Lower lobe of right lung (tissue), 2 donors: ENCODE measurements around the gene LRRC4C. TPM values are rescaled to one million over a fixed set of nuclear protein-coding genes. Genes with fewer than 3 reads are reported as not detected.
"Not testable (repeated sequence)": the region's sequence is repeated elsewhere in the genome, so short reads cannot be mapped to it uniquely, and the experiment has no call there.

Experiments used
- ATAC-seq, 2 donors: fragments of 200-7000 bp; cut with Tn5 transposase; one replicate each; pipeline ENCODE4 v1.9.1; 2020 to 2022; ENCODE audit warnings: mild to moderate bottlenecking in 2 of 2, moderate library complexity in 2 of 2
- DNase-seq: peaks from one replicate; pipeline ENCODE4 v3.0.0-alpha.2; 2020
- H3K27ac ChIP-seq: fragments of 200-600 bp; one replicate; pipeline ENCODE4 v1.8.0; 2022
- H3K27me3 ChIP-seq: fragments of 200-600 bp; one replicate; pipeline ENCODE4 v1.8.0; 2022; ENCODE audit warnings: low read depth
- H3K36me3 ChIP-seq: fragments of 200-600 bp; one replicate; pipeline ENCODE4 v1.8.0; 2022; ENCODE audit warnings: mild to moderate bottlenecking
- H3K4me1 ChIP-seq: fragments of 200-600 bp; one replicate; pipeline ENCODE4 v1.8.0; 2022
- H3K4me3 ChIP-seq: fragments of 200-600 bp; one replicate; pipeline ENCODE4 v1.8.0; 2022; ENCODE audit warnings: mild to moderate bottlenecking
- H3K9me3 ChIP-seq: fragments of 200-600 bp; one replicate; pipeline ENCODE4 v1.8.0; 2022
- intact Hi-C: fragments of 100-400 bp; cut with DNase I; formaldehyde crosslinking; loops from one replicate; pipeline ENCODE4 v1.11.0; 2022
- total RNA-seq: library from RNA; stranded (reverse); fragmentation: NEBNext Ultra II Directional; extraction: Animal tissue kit (Norgen Biotek cat#: 25700); gene quantifications from one replicate; pipeline ENCODE4 v1.2.1, GENCODE V29; 2021
- TF ChIP-seq, protein P1 (sequence below): fragments of 200-600 bp; IDR thresholded peaks from one replicate; pipeline ENCODE4 v1.8.0; 2022; ENCODE audit warnings: antibody characterized with exemption, mild to moderate bottlenecking
- donor health status: DM: no; HTN: yes; CAD: no; lungs with severe emphysema.

LRRC4C gene
- total RNA-seq, 1 donor from 2014 or later = 0.86 TPM

- no peak for ATAC-seq
- Histone ChIP-seq H3K27me3 (no peaks in the 10 kb centered on the region), H3K36me3 (no peaks in the 10 kb centered on the region), H3K4me3 (no peak overlapping the region), H3K4me1 (no peaks in the 10 kb centered on the region), H3K27ac (no peak overlapping the region), H3K9me3 (peaks cover 3% of the 10 kb centered on the region)
- TF ChIP-seq, protein P1, sequence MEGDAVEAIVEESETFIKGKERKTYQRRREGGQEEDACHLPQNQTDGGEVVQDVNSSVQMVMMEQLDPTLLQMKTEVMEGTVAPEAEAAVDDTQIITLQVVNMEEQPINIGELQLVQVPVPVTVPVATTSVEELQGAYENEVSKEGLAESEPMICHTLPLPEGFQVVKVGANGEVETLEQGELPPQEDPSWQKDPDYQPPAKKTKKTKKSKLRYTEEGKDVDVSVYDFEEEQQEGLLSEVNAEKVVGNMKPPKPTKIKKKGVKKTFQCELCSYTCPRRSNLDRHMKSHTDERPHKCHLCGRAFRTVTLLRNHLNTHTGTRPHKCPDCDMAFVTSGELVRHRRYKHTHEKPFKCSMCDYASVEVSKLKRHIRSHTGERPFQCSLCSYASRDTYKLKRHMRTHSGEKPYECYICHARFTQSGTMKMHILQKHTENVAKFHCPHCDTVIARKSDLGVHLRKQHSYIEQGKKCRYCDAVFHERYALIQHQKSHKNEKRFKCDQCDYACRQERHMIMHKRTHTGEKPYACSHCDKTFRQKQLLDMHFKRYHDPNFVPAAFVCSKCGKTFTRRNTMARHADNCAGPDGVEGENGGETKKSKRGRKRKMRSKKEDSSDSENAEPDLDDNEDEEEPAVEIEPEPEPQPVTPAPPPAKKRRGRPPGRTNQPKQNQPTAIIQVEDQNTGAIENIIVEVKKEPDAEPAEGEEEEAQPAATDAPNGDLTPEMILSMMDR = no peak
- intact Hi-C loops = no loop called here
- DNase-seq = no peak
Observed at GRCh38 chr11:40952479-40952878, 507.0 kb downstream of the LRRC4C start.

GRCh38 chr11:40938002-40938401 is 521.5 kb downstream of the LRRC4C start:
- ATAC-seq (no peak), DNase-seq (no peak)
- intact Hi-C loops = no loop called here
- Histone ChIP-seq H3K4me1 (no peaks in the 10 kb centered on the region), H3K27me3 (no peaks in the 10 kb centered on the region), H3K4me3 (no peak overlapping the region), H3K9me3 (no peaks in the 10 kb centered on the region), H3K27ac (no peak overlapping the region), H3K36me3 (no peaks in the 10 kb centered on the region)
- TF ChIP-seq, protein P1 = no peak

DNA sequence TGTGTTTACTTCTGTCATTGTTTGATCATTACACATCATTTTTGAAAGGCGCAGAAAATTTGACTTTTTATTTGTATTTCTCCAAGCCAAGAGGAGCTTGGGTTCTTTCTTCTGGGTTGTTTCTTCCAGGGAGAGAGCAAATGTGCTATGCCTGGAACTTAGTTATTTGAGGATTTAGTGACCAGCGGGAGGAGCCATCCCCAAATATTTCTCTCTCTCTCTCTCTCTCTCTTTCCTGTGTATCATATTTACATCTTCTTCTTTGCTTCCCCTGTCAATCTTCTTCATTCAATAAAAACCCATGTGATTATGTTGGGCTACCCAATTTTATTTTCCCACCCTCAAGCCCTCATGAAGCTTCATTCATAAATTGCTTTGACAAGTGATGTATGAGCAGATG is 534.5 kb downstream of the LRRC4C start:
- H3K27ac ChIP-seq = no peak overlapping the region
- H3K4me3 ChIP-seq = no peak overlapping the region
- H3K4me1 ChIP-seq = no peaks in the 10 kb centered on the region
- intact Hi-C loops = no loop called here
- DNase-seq (no peak), ATAC-seq (no peak)
- no peaks in the 10 kb centered on the region for H3K27me3 ChIP-seq
- no peaks in the 10 kb centered on the region for H3K9me3 ChIP-seq
- TF ChIP-seq, protein P1 = no peak
- H3K36me3 ChIP-seq = no peaks in the 10 kb centered on the region

GRCh38 chr11:40921246-40921645 is 538.2 kb downstream of the LRRC4C start:
- no peaks in the 10 kb centered on the region for H3K4me1 ChIP-seq
- no peak for DNase-seq
- TF ChIP-seq, protein P1 = no peak
- H3K27ac ChIP-seq = no peak overlapping the region
- no peaks in the 10 kb centered on the region for H3K27me3 ChIP-seq
- H3K36me3 ChIP-seq = no peaks in the 10 kb centered on the region
- H3K9me3 ChIP-seq = no peaks in the 10 kb centered on the region
- H3K4me3 ChIP-seq = no peak overlapping the region
- no peak for ATAC-seq
- intact Hi-C loops = no loop called here

DNA sequence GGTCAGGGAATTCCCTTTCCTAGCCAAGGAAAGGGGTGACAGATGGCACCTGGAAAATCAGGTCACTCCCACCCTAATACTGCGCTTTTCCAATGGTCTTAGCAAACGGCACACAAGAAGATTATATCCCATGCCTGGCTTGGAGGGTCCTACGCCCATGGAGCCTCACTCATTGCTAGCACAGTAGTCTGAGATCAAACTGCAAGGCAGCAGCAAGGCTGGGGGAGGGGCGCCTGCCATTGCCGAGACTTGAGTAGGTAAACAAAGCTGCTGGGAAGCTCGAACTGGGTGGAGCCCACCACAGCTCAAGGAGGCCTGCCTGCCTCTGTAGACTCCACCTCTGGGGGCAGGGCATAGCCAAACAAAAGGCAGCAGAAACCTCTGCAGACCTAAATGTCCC is 548.7 kb downstream of the LRRC4C start:
- H3K36me3 ChIP-seq, H3K27me3 ChIP-seq, DNase-seq, H3K4me1 ChIP-seq, H3K4me3 ChIP-seq, H3K9me3 ChIP-seq, H3K27ac ChIP-seq, ATAC-seq, intact Hi-C loops: not testable (repeated sequence)

DNA sequence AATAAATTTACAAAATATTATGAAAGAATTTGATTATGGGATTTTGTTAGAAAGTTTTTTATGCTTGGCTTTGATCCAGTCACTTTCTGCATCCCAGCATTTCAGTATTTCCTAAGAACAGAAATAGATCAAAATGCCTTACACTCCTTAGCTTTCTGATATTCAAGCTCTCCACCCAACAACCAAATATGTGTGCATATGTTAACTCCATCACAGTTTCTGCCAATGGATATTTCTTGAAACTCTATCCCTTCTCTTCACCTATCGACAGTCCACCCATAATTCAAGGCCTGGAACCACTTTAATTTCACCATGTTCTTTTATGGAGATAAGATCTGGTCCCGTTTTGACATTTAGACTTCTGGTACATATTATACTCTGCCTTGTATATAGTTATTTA is 565.0 kb downstream of the LRRC4C start:
- Histone ChIP-seq H3K4me3 (no peak overlapping the region), H3K27me3 (no peaks in the 10 kb centered on the region), H3K4me1 (no peaks in the 10 kb centered on the region), H3K9me3 (no peaks in the 10 kb centered on the region), H3K36me3 (no peaks in the 10 kb centered on the region), H3K27ac (no peak overlapping the region)
- TF ChIP-seq, protein P1 = no peak
- DNase-seq (no peak), ATAC-seq (no peak)
- intact Hi-C loops = no loop called here
